Panc1 (cell line): Measurements from ENCODE around the gene TUBB2B. TPM values are rescaled to one million over a fixed set of nuclear protein-coding genes. Genes with fewer than 3 reads are reported as not detected.

ENCODE experiments used
- ATAC-seq: fragments of 200-7000 bp; cut with Tn5 transposase; 2 replicates; pipeline ENCODE4 v1.9.1; 2020; ENCODE audit warnings: mild to moderate bottlenecking, moderate library complexity
- BruUV-seq: library from RNA; stranded (reverse); fragments of 400-500 nt; replicated peaks from 2 replicates; lab custom pipeline; 2021; lab: Mats Ljungman, UMichigan
- CTCF ChIA-PET: fragments of 300-600 bp; sonication (Branson Sonifier 250); formaldehyde crosslinking; loops from one replicate; lab custom pipeline; 2022; ENCODE audit warnings: antibody characterized with exemption; lab: Charles Lee
- POLR2A ChIA-PET: fragments of 300-600 bp; sonication (Branson Sonifier 250); formaldehyde crosslinking; loops from one replicate; lab custom pipeline; 2022; ENCODE audit warnings: antibody characterized with exemption; lab: Charles Lee
- DNase-seq: peaks from one replicate; pipeline ENCODE4 v3.0.0-alpha.2; 2010; ENCODE audit warnings: low read depth, low spot score
- H3K27ac ChIP-seq: 2 replicates; pipeline ENCODE4 v1.5.1; 2011; ENCODE audit warnings: mild to moderate bottlenecking, low read length, inconsistent platforms
- H3K27me3 ChIP-seq: fragments of 200-500 bp; sonication (Bioruptor generic); 2 replicates; pipeline ENCODE4 v1.6.0; 2014; ENCODE audit warnings: low read length, inconsistent platforms; ENCODE audit not compliant: control insufficient read depth, insufficient read depth
- H3K36me3 ChIP-seq: fragments of 200-500 bp; sonication (Bioruptor generic); 2 replicates; pipeline ENCODE4 v1.5.1; 2014; ENCODE audit warnings: inconsistent platforms, mild to moderate bottlenecking, low read length, moderate library complexity; ENCODE audit not compliant: control insufficient read depth, insufficient read depth
- H3K4me1 ChIP-seq: 2 replicates; pipeline ENCODE4 v1.5.1; 2011; ENCODE audit warnings: inconsistent platforms, mild to moderate bottlenecking, low read length, moderate library complexity; ENCODE audit not compliant: control insufficient read depth, insufficient read depth
- H3K4me3 ChIP-seq, 2 experiments: 2 replicates each; pipeline ENCODE4 v1.5.1; 2011 to 2012; ENCODE audit warnings: low read depth in 2 of 2, low read length in 2 of 2, mild to moderate bottlenecking in 2 of 2, inconsistent platforms in 1 of 2, moderate library complexity in 1 of 2
- H3K9me3 ChIP-seq: fragments of 200-500 bp; sonication (Bioruptor generic); 2 replicates; pipeline ENCODE4 v1.5.1; 2014; ENCODE audit warnings: low read depth, mild to moderate bottlenecking, inconsistent platforms, low read length, moderate library complexity; ENCODE audit not compliant: control insufficient read depth, insufficient read depth
- CTCF ChIP-seq: fragments of 450-650 bp; IDR thresholded peaks from 2 replicates; pipeline ENCODE4 v1.5.1; 2017; ENCODE audit warnings: mild to moderate bottlenecking
- POLR2AphosphoS5 ChIP-seq: IDR thresholded peaks from 2 replicates; pipeline ENCODE4 v1.6.1; 2012; ENCODE audit warnings: mild to moderate bottlenecking, low read depth, low read length, moderate library complexity
- REST ChIP-seq, 2 experiments: IDR thresholded peaks; 2 replicates each; pipeline ENCODE4 v1.6.1; 2011 to 2012; ENCODE audit warnings: low read depth in 2 of 2, control low read depth in 1 of 2, low read length in 1 of 2, mild to moderate bottlenecking in 1 of 2, moderate library complexity in 1 of 2; ENCODE audit not compliant: insufficient read depth in 1 of 2
- SIN3A ChIP-seq: IDR thresholded peaks from 2 replicates; pipeline ENCODE4 v1.6.1; 2012; ENCODE audit warnings: low read depth, mild to moderate bottlenecking, low read length, moderate library complexity, borderline replicate concordance; ENCODE audit not compliant: insufficient read depth
- TCF7L2 ChIP-seq: IDR thresholded peaks from 2 replicates; pipeline ENCODE4 v1.6.1; 2011; ENCODE audit warnings: mild to moderate bottlenecking, low read depth, low read length, inconsistent platforms
- in situ Hi-C: cut with HindIII; loops from 2 replicates; pipeline ENCODE4 v1.10.0; 2016; ENCODE audit warnings: low sequenced_read_pairs, low pct_unique_long_range_greater_than_20kb
- intact Hi-C: fragments of 100-400 bp; cut with micrococcal nuclease; formaldehyde crosslinking; loops from one replicate; pipeline ENCODE4 v1.10.0; 2022; ENCODE audit not compliant: unreplicated experiment
- total RNA-seq: library from RNA; stranded (reverse); gene quantifications from one replicate; pipeline ENCODE4 v1.2.1, GENCODE V29; 2021; ENCODE audit not compliant: unreplicated experiment

The TUBB2B gene
- total RNA-seq, 1 experiment from 2014 or later = 22.7 TPM

- ChIA-PET POLR2A (interaction anchor here (0.6 to 1.0 kb wide), 2 partner anchors 52 to 78 kb away, joined by 4 to 5 read pairs; partner anchors contain the start of gene TUBB2A), CTCF (interaction anchor here (1.5 kb wide), 1 partner anchor 44 kb away, joined by 3 read pairs; no protein-coding TSS in a partner anchor)
- BruUV-seq = no TSS peak
- no peak for TF ChIP-seq CTCF
- no peak for TF ChIP-seq REST (IDR thresholded peaks at IDR 0.05; ENCODE audit: insufficient read depth in 1 of 2, low read depth in 2 of 2, low read length in 1 of 2)
- TF ChIP-seq SIN3A = no peak
- TF ChIP-seq TCF7L2 = no peak
- no peak for TF ChIP-seq POLR2AphosphoS5
- in situ Hi-C loops (no loop called here), intact Hi-C loops (no loop called here)
- H3K4me1 ChIP-seq = peaks cover 10% of the 10 kb centered on the region
- H3K27ac ChIP-seq = peak overlapping the region; percentile 68
- DNase-seq (peak; percentile 88), ATAC-seq (peak; percentile 93)
- H3K9me3 ChIP-seq = no peaks in the 10 kb centered on the region
- no peaks in the 10 kb centered on the region for H3K27me3 ChIP-seq
- no peaks in the 10 kb centered on the region for H3K36me3 ChIP-seq
- H3K4me3 ChIP-seq = peak overlapping the region in 1 of 2 experiments; percentile 29; a peak in 3 of 4 replicates
Observed at GRCh38 chr6:3209114-3210023, 18.1 kb downstream of the TUBB2B start.

GRCh38 chr6:3208775-3209113 lies 18.7 kb downstream of the TUBB2B start:
- TF ChIP-seq POLR2AphosphoS5 (no peak), TCF7L2 (no peak), CTCF (no peak), REST (IDR thresholded peaks at IDR 0.05; ENCODE audit: insufficient read depth in 1 of 2, low read depth in 2 of 2, low read length in 1 of 2) (no peak), SIN3A (no peak)
- in situ Hi-C loops (no loop called here), intact Hi-C loops (no loop called here)
- Histone ChIP-seq H3K9me3 (no peaks in the 10 kb centered on the region), H3K36me3 (no peaks in the 10 kb centered on the region), H3K4me1 (peaks cover 10% of the 10 kb centered on the region), H3K27me3 (no peaks in the 10 kb centered on the region), H3K27ac (peak overlapping the region; percentile 68; the same call in 1 of the 2 replicates), H3K4me3 (peak overlapping the region in 1 of 2 experiments; percentile 29; a peak in 2 of 4 replicates)
- no TSS peak for BruUV-seq
- no peak for DNase-seq
- ATAC-seq = no peak
- CTCF ChIA-PET = interaction anchor here (1.5 kb wide), 1 partner anchor 43 kb away, joined by 3 read pairs; no protein-coding TSS in a partner anchor
- POLR2A ChIA-PET = interaction anchor here (0.6 kb wide), 1 partner anchor 77 kb away, joined by 4 read pairs; no protein-coding TSS in a partner anchor
